ENCODE measurements around the gene KRTAP10-1.

KRTAP10-1 gene

GRCh38 chr21:44510508-44511218 is 29.3 kb downstream of the KRTAP10-1 start:
- ChIA-PET POLR2A (no interaction called here), CTCF (interaction anchor here (0.7 to 7.3 kb wide), 25 partner anchors 9 to 627 kb away, joined by 3 to 67 read pairs (median 3); partner anchors contain the start of gene UBE2G2)
- DNase-seq (ENCODE audit: extremely low spot score) = peak; percentile 85
- peak; percentile 77 for TF ChIP-seq CTCF (IDR thresholded peaks at IDR 0.05; ENCODE audit: control extremely low read depth, extremely low read depth, low read depth, missing control alignments)

GRCh38 chr21:44510109-44510507 is 29.9 kb downstream of the KRTAP10-1 start:
- ChIA-PET POLR2A (no interaction called here), CTCF (interaction anchor here (0.6 to 7.3 kb wide), 20 partner anchors 9 to 628 kb away, joined by 3 to 67 read pairs (median 4); partner anchors contain the start of gene UBE2G2)
- no peak for DNase-seq (ENCODE audit: extremely low spot score)
- no peak for TF ChIP-seq CTCF (IDR thresholded peaks at IDR 0.05; ENCODE audit: control extremely low read depth, extremely low read depth, low read depth, missing control alignments)

- TF ChIP-seq CTCF (IDR thresholded peaks at IDR 0.05; ENCODE audit: control extremely low read depth, extremely low read depth, low read depth, missing control alignments) = no peak
- ChIA-PET POLR2A (no interaction called here), CTCF (interaction anchor here (0.6 to 7.3 kb wide), 15 partner anchors 8 to 299 kb away, joined by 3 to 67 read pairs (median 5); partner anchors contain the start of gene UBE2G2)
- DNase-seq (ENCODE audit: extremely low spot score) = no peak
Observed at GRCh38 chr21:44509539-44509938, 30.5 kb downstream of the KRTAP10-1 start.

DNA sequence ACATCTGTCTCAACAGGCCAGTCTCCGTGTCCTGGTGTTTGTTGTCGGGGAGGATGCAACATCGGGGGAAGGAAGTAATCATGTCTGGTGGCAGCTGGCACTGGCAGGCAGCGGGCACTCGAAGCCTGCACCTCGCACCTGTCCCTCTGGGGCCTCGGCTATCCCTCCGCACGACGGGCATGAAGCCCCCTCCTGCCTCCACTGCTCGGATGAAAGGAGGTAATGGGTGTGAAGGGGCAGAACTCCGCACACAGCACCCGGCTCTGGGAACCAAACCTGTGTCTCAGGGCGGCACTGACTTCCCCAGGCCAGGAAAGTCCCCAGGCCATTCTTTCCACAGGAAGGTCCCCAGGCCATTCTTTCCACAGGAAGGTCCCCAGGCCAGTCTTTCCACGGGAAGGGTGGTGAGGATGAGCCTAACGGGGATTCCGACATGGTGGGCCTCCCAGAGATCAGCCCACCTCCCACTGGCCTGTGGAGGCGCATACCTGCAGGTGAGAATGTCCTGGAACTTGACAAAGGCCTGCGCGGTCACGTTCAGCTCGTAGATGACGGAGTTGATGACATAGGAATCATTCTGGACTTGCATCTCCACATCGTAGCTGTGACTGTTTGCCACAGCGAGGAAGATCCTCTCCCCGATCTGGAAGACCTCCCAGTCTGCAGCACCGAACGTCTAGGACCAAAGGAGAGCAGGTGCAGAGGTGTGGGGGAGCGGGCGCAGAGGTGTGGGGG is 31.1 kb downstream of the KRTAP10-1 start:
- ChIA-PET POLR2A (no interaction called here), CTCF (interaction anchor here (2.0 to 7.3 kb wide), 4 partner anchors 9 to 285 kb away, joined by 5 to 67 read pairs (median 8); no protein-coding TSS in a partner anchor)
- TF ChIP-seq CTCF (IDR thresholded peaks at IDR 0.05; ENCODE audit: control extremely low read depth, extremely low read depth, low read depth, missing control alignments) = no peak
- DNase-seq (ENCODE audit: extremely low spot score) = no peak

DNA sequence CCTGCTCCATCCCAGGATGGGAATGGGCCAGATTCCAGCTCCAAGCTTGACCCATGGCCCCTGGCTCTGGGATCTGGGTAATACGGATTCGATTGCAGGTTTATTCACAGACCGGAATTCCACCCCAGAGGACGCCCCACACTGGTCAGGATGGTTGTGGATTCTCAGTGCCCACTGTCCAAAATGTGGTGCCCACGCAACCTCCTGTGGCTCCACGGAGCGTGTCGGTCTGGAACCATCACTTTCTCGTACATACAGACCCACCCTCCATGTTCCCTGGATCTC is 31.6 kb downstream of the KRTAP10-1 start:
- ChIA-PET CTCF (interaction anchor here (7.3 kb wide), 1 partner anchor 285 kb away, joined by 67 read pairs; no protein-coding TSS in a partner anchor), POLR2A (no interaction called here)
- DNase-seq (ENCODE audit: extremely low spot score) = no peak
- no peak for TF ChIP-seq CTCF (IDR thresholded peaks at IDR 0.05; ENCODE audit: control extremely low read depth, extremely low read depth, low read depth, missing control alignments)

DNA sequence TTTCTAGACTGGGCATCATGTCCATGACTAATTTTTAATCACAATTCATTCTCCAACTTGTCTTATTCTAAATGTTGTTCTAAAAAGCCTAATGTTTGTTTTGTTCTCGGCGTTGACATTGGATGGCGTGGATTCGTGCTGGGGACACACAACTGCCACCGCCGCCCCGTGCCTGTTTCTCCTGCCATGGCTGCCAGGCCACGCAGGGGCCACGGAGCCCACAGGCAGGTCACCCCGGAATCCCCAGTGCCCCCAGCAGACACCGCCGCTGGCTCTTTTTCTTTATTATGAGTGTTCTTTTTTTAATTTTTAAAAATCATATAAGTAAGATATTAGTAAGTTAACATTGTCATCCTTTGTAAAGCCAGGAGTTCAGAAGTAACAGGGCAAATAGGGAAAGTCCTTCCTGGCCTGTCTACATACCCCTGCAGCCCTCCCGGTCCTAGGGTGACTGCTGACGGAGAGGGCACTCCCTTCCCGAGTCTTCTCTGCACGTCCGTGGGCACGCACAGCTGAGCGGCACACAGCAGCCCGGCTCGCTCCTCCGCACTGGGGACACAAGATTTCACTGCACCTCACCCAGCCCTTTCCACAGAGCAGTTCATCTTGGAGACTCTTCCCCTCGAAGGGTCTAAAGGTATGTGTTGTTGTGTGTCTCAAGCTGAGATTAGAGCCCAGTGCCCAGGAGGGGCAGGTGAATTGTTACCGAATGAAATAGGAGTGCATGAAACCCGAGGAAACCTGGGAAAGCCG is 32.1 kb downstream of the KRTAP10-1 start:
- DNase-seq (ENCODE audit: extremely low spot score) = no peak
- POLR2A ChIA-PET = no interaction called here
- CTCF ChIA-PET = interaction anchor here (7.3 kb wide), 1 partner anchor 286 kb away, joined by 67 read pairs; no protein-coding TSS in a partner anchor
- TF ChIP-seq CTCF (IDR thresholded peaks at IDR 0.05; ENCODE audit: control extremely low read depth, extremely low read depth, low read depth, missing control alignments) = no peak

Data from GM10248 (cell line).